ENCODE data around the gene NAB2.

Gene NAB2

DNA sequence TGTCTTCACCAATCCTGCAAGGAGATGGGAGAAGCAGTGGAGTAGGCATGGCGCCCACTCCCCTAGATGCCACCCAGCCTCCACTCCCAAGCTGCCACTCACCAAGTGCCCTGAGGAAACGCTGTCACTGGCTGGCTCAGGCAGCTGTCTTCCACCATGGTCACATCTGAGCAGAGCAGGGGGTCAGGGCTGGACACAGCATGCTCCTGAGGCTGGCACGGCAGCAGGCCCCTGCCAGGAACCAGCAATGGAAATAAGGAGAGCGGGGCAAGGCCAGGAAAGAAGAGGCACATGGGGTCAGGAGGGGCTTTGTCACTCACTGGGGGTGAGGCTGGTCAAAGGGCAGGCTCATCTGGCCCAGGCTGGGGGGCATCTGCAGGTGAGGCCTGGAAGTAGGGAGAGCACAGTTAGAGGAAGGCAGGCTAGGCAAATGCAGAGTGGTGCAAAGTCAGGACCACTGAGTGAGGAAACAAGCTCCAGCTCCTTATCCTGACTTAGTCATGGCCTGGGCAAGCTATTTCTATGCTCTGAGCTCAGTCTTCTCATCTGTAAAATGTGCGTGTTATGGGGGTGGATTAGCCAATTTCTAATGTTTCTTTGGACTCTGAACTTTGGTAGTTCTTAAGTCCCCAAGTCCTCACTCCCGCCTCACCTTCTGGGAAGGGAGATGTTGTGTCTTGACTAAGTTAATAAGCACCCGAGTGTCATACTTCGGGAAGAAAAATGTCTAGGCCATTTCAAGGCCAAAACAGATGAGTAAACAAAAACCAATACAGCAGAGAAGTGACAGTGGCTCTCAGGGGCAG, 8.0 kb downstream of the NAB2 start:
- Histone ChIP-seq H3K36me3 (ENCODE audit: insufficient read depth, low read depth, low read length) (peaks cover 46% of the 10 kb centered on the region), H3K27me3 (ENCODE audit: insufficient read depth, low read length) (no peaks in the 10 kb centered on the region), H3K9ac (ENCODE audit: low read depth, low read length) (no peak overlapping the region), H3K27ac (ENCODE audit: low read length) (no peak overlapping the region), H3K4me3 (ENCODE audit: low read length) (no peak overlapping the region), H3K9me3 (ENCODE audit: insufficient read depth, low read depth, low read length) (no peaks in the 10 kb centered on the region), H3K4me1 (ENCODE audit: insufficient read depth, low read length) (peaks cover 7% of the 10 kb centered on the region; the same call in 1 of the 2 replicates)

GRCh38 chr12:57097554-57097835, 8.6 kb downstream of the NAB2 start:
- Histone ChIP-seq H3K36me3 (ENCODE audit: insufficient read depth, low read depth, low read length) (peaks cover 40% of the 10 kb centered on the region), H3K9me3 (ENCODE audit: insufficient read depth, low read depth, low read length) (no peaks in the 10 kb centered on the region), H3K9ac (ENCODE audit: low read depth, low read length) (no peak overlapping the region), H3K4me3 (ENCODE audit: low read length) (no peak overlapping the region), H3K27ac (ENCODE audit: low read length) (no peak overlapping the region), H3K27me3 (ENCODE audit: insufficient read depth, low read length) (no peaks in the 10 kb centered on the region), H3K4me1 (ENCODE audit: insufficient read depth, low read length) (peaks cover 7% of the 10 kb centered on the region; the same call in 1 of the 2 replicates)

DNA sequence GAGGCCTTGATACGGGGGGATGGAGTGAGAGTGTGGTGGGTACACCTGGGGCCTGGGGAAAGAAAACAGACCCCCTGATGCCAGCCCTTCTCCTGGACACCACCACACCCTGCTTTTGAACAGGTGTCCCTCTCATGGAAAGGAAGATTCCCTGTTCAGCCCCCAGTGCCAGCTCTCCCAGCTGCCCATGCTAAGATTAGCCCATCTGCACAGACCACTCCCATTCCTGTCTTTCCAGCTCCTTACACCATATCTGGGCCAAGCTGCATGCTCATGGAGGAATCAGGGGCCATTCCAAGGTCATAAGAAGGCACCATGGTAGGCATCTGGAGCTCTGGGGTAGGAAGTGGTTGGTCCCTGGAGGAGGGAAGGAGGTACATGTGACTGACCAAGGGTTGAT, 9.6 kb downstream of the NAB2 start:
- Histone ChIP-seq H3K27me3 (ENCODE audit: insufficient read depth, low read length) (no peaks in the 10 kb centered on the region), H3K9ac (ENCODE audit: low read depth, low read length) (no peak overlapping the region), H3K4me1 (ENCODE audit: insufficient read depth, low read length) (peaks cover 7% of the 10 kb centered on the region; the same call in 1 of the 2 replicates), H3K36me3 (ENCODE audit: insufficient read depth, low read depth, low read length) (peaks cover 30% of the 10 kb centered on the region), H3K4me3 (ENCODE audit: low read length) (no peak overlapping the region), H3K27ac (ENCODE audit: low read length) (no peak overlapping the region), H3K9me3 (ENCODE audit: insufficient read depth, low read depth, low read length) (no peaks in the 10 kb centered on the region)

- Histone ChIP-seq H3K4me1 (ENCODE audit: insufficient read depth, low read length) (peaks cover 5% of the 10 kb centered on the region; the same call in 1 of the 2 replicates), H3K27me3 (ENCODE audit: insufficient read depth, low read length) (no peaks in the 10 kb centered on the region), H3K9ac (ENCODE audit: low read depth, low read length) (no peak overlapping the region), H3K36me3 (ENCODE audit: insufficient read depth, low read depth, low read length) (peaks cover 30% of the 10 kb centered on the region), H3K9me3 (ENCODE audit: insufficient read depth, low read depth, low read length) (no peaks in the 10 kb centered on the region), H3K4me3 (ENCODE audit: low read length) (no peak overlapping the region), H3K27ac (ENCODE audit: low read length) (no peak overlapping the region)
Measured at GRCh38 chr12:57099047-57099714, 10.3 kb downstream of the NAB2 start.

- Histone ChIP-seq H3K27me3 (ENCODE audit: insufficient read depth, low read length) (no peaks in the 10 kb centered on the region), H3K27ac (ENCODE audit: low read length) (no peak overlapping the region), H3K9me3 (ENCODE audit: insufficient read depth, low read depth, low read length) (no peaks in the 10 kb centered on the region), H3K9ac (ENCODE audit: low read depth, low read length) (no peak overlapping the region), H3K4me3 (ENCODE audit: low read length) (no peak overlapping the region), H3K36me3 (ENCODE audit: insufficient read depth, low read depth, low read length) (peaks cover 29% of the 10 kb centered on the region), H3K4me1 (ENCODE audit: insufficient read depth, low read length) (no peaks in the 10 kb centered on the region)
Measured at GRCh38 chr12:57099766-57100165, 10.9 kb downstream of the NAB2 start.

DNA sequence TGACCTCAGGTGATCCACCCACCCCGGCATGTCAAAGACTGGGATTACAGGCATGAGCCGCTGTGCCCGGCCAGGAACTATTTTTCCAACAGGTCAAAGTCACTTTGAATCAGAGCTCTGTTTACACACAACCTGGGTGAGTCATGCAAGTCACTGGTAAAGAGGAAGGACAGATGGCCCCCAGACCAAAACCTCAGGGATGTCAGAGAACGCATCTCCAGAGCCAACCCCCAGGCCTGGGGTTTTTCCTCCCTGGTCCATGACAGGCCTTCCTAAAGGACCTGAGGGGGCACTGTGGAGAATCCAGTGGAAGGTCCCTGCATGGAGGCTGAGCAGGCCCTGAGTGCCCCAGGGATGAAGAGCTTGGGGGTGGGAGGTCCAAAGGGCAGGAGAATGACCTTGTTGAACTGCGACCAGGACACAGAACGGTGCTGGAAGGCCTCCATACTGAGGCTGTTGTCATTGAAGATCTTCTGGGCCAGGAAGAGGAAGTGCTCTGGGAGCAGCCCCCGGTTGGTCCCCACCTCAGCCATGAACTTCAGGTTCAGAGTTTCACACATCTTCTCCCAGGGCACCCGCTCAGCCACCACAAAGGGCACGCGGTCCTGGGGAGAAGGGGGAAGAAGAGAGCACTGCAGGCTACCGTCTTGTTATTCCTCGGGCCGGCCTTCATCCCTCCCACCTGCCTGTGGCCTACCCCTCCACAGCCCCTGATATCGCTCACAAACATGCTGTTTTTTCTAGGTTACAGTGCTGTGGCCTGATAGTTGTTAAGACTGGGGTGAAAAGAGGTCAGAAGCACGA, 13.2 kb downstream of the NAB2 start:
- Histone ChIP-seq H3K27me3 (ENCODE audit: insufficient read depth, low read length) (no peaks in the 10 kb centered on the region), H3K9me3 (ENCODE audit: insufficient read depth, low read depth, low read length) (no peaks in the 10 kb centered on the region), H3K36me3 (ENCODE audit: insufficient read depth, low read depth, low read length) (peaks cover 23% of the 10 kb centered on the region), H3K4me1 (ENCODE audit: insufficient read depth, low read length) (no peaks in the 10 kb centered on the region), H3K27ac (ENCODE audit: low read length) (no peak overlapping the region), H3K9ac (ENCODE audit: low read depth, low read length) (no peak overlapping the region), H3K4me3 (ENCODE audit: low read length) (no peak overlapping the region)

- no peaks in the 10 kb centered on the region for H3K27me3 ChIP-seq (ENCODE audit: insufficient read depth, low read length)
- no peak overlapping the region for H3K9ac ChIP-seq (ENCODE audit: low read depth, low read length)
- H3K4me3 ChIP-seq (ENCODE audit: low read length), result no peak overlapping the region
- H3K36me3 ChIP-seq (ENCODE audit: insufficient read depth, low read depth, low read length), result peaks cover 29% of the 10 kb centered on the region
- no peak overlapping the region for H3K27ac ChIP-seq (ENCODE audit: low read length)
- H3K4me1 ChIP-seq (ENCODE audit: insufficient read depth, low read length), result no peaks in the 10 kb centered on the region
- H3K9me3 ChIP-seq (ENCODE audit: insufficient read depth, low read depth, low read length), result no peaks in the 10 kb centered on the region
Measured at GRCh38 chr12:57103856-57104255, 14.9 kb downstream of the NAB2 start.

- Histone ChIP-seq H3K4me1 (ENCODE audit: insufficient read depth, low read length) (peaks cover under 1% of the 10 kb centered on the region; the same call in 1 of the 2 replicates), H3K36me3 (ENCODE audit: insufficient read depth, low read depth, low read length) (peaks cover 29% of the 10 kb centered on the region), H3K9ac (ENCODE audit: low read depth, low read length) (no peak overlapping the region), H3K9me3 (ENCODE audit: insufficient read depth, low read depth, low read length) (no peaks in the 10 kb centered on the region), H3K4me3 (ENCODE audit: low read length) (no peak overlapping the region), H3K27me3 (ENCODE audit: insufficient read depth, low read length) (no peaks in the 10 kb centered on the region), H3K27ac (ENCODE audit: low read length) (no peak overlapping the region)
Measured at GRCh38 chr12:57104292-57104910, 15.5 kb downstream of the NAB2 start.

GRCh38 chr12:57105011-57105753, 16.3 kb downstream of the NAB2 start:
- no peak overlapping the region for H3K4me3 ChIP-seq (ENCODE audit: low read length)
- H3K9ac ChIP-seq (ENCODE audit: low read depth, low read length), result no peak overlapping the region
- no peaks in the 10 kb centered on the region for H3K27me3 ChIP-seq (ENCODE audit: insufficient read depth, low read length)
- H3K27ac ChIP-seq (ENCODE audit: low read length), result no peak overlapping the region
- no peaks in the 10 kb centered on the region for H3K9me3 ChIP-seq (ENCODE audit: insufficient read depth, low read depth, low read length)
- peaks cover 8% of the 10 kb centered on the region; the same call in 1 of the 2 replicates for H3K4me1 ChIP-seq (ENCODE audit: insufficient read depth, low read length)
- H3K36me3 ChIP-seq (ENCODE audit: insufficient read depth, low read depth, low read length), result peaks cover 29% of the 10 kb centered on the region

DNA sequence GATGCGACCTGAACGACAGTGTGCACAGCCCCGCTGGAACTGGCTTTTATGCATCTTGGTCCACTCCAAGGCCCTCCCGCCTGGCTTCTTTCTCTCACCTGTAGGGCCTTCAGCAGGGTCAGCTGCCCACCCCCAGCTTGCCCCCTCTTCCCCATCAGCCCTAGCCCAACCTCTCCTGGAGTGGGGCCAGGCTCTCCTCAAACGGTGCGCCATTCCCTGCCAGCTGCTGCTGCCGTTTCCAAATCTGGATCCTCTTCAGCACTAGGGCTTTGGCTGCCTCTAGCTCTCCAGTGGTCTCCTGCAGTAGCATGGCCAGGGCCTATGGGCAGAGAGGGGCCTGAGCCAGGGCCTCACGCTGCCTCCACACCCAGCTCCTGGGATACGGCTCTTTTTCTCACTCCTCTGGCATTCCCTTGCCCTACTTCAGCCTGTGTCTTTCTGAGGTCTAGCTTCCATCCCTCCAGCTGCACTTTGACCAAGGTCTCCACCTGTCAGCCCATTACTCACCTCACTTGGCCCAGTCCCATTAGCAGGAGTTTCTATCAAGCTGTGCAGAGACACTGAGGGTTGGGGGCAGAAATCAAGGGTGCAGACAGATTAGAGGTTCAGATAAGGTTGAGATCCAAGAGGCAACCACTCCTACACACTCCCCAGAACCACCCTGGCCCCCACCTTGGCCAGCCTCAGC, 17.3 kb downstream of the NAB2 start:
- no peak overlapping the region for H3K27ac ChIP-seq (ENCODE audit: low read length)
- H3K36me3 ChIP-seq (ENCODE audit: insufficient read depth, low read depth, low read length), result peaks cover 29% of the 10 kb centered on the region
- peaks cover 14% of the 10 kb centered on the region; the same call in 1 of the 2 replicates for H3K4me1 ChIP-seq (ENCODE audit: insufficient read depth, low read length)
- no peak overlapping the region for H3K4me3 ChIP-seq (ENCODE audit: low read length)
- no peaks in the 10 kb centered on the region for H3K27me3 ChIP-seq (ENCODE audit: insufficient read depth, low read length)
- H3K9ac ChIP-seq (ENCODE audit: low read depth, low read length), result no peak overlapping the region
- no peaks in the 10 kb centered on the region for H3K9me3 ChIP-seq (ENCODE audit: insufficient read depth, low read depth, low read length)
